Measurements from ENCODE around the gene MOCS1. TPM values are rescaled to one million over a fixed set of nuclear protein-coding genes. Genes with fewer than 3 reads are reported as not detected.
A peak's percentile ranks its signal among the peaks of the same experiment; 100 is the strongest.

The MOCS1 gene
- total RNA-seq, 1 donor from 2014 or later: 28.6 TPM

DNA sequence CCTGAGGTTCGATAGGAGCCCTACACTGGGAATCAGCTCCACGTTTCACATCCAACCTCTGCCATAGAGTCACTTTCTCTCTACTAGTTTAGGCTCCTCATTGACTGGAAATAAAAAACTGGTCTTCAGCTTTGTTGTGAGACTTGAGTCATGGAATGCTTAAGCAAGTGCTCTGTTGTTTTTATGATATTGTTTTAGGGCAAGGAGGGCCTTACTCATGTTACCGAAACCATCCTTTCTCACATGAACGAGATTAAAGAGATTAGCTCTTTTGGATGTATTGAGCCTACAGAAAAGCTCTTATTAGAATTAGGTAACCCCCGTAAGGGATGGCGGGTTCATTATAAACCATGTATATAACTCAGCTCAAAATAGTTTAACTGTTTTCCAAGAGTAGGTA lies 6.9 kb upstream of the MOCS1 start:
- Histone ChIP-seq H3K27ac (replicated peaks) (no peak overlapping the region), H3K4me1 (peaks cover 30% of the 10 kb centered on the region), H3K27me3 (ENCODE audit: low read depth) (no peaks in the 10 kb centered on the region), H3K36me3 (no peaks in the 10 kb centered on the region), H3K9me3 (replicated peaks) (no peaks in the 10 kb centered on the region), H3K4me3 (no peak overlapping the region)
- TF ChIP-seq, protein P1, sequence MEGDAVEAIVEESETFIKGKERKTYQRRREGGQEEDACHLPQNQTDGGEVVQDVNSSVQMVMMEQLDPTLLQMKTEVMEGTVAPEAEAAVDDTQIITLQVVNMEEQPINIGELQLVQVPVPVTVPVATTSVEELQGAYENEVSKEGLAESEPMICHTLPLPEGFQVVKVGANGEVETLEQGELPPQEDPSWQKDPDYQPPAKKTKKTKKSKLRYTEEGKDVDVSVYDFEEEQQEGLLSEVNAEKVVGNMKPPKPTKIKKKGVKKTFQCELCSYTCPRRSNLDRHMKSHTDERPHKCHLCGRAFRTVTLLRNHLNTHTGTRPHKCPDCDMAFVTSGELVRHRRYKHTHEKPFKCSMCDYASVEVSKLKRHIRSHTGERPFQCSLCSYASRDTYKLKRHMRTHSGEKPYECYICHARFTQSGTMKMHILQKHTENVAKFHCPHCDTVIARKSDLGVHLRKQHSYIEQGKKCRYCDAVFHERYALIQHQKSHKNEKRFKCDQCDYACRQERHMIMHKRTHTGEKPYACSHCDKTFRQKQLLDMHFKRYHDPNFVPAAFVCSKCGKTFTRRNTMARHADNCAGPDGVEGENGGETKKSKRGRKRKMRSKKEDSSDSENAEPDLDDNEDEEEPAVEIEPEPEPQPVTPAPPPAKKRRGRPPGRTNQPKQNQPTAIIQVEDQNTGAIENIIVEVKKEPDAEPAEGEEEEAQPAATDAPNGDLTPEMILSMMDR (IDR thresholded peaks at IDR 0.05; ENCODE audit: borderline replicate concordance): no peak
- DNase-seq: no peak
- intact Hi-C loops (cut with micrococcal nuclease): no loop called here

DNA sequence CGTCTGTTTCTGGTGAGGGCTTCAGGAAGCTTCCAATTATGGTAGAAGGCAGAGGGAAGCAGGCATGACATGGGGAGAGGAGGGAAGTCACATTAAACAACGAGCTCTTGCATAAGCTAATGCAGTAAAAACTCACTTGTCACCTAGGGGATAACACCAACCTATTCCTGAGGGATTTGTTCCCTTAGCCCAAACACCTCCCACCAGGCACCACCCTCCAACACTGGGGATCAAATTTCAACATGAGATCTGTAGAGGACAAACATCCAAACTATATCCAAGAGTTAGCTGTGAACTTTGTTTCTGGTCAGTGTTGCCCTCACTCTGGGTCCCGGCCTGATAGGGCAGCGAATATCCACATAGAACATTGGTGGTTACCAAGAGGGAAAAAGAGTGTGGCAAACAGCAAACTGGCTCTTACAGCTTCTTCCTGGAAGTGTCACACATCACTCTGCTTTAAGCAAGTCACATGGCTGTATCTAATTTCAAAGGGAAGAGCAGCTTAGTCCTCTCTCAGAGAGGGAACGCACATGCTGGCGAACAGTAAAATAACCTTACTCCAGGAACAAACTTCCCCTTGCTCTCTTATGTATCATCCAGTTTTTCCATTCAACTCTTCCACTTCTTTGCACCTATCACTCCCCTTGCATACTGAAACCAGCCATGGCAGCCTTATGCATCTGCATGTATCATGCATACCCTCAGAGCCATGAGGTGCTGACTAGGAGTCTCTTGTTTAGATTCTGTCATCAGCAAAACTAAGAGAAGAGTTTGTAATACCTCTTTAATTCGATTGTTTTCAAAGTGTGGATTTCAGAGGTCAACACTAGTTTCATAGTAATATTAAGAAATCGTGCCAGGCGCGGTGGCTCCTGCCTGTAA lies 4.8 kb upstream of the MOCS1 start:
- Histone ChIP-seq H3K27ac (replicated peaks) (peak overlapping the region; percentile 78), H3K36me3 (no peaks in the 10 kb centered on the region), H3K4me3 (no peak overlapping the region), H3K9me3 (replicated peaks) (no peaks in the 10 kb centered on the region), H3K4me1 (peaks cover 44% of the 10 kb centered on the region), H3K27me3 (ENCODE audit: low read depth) (no peaks in the 10 kb centered on the region)
- DNase-seq: no peak
- TF ChIP-seq, protein P1 (IDR thresholded peaks at IDR 0.05; ENCODE audit: borderline replicate concordance): no peak
- intact Hi-C loops (cut with micrococcal nuclease): no loop called here

- intact Hi-C loops (cut with micrococcal nuclease): no loop called here
- DNase-seq: no peak
- Histone ChIP-seq H3K4me1 (peaks cover 52% of the 10 kb centered on the region), H3K27ac (replicated peaks) (peak overlapping the region; percentile 78), H3K27me3 (ENCODE audit: low read depth) (no peaks in the 10 kb centered on the region), H3K4me3 (no peak overlapping the region), H3K36me3 (no peaks in the 10 kb centered on the region), H3K9me3 (replicated peaks) (no peaks in the 10 kb centered on the region)
- TF ChIP-seq, protein P1 (IDR thresholded peaks at IDR 0.05; ENCODE audit: borderline replicate concordance): no peak
Observed at GRCh38 chr6:39937686-39938333, 3.5 kb upstream of the MOCS1 start.

DNA sequence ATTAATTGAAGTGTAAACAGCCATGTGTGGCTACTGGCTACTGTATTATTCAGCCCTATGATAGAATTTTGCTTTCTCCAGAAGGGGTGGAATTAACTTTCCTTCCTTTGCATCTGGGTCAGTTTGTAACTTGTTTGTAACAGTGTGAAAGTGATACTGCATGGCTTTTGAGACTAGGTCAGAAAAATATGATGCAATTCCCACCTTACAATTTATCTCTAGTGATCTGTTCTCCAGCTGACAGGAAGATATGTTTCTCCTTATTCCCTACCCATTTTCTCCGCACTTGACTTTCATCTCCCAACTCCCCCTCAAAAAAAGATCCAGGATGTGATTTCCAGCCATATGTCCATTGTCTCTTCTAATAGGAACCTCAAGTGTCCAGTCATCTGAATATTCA lies 2.6 kb upstream of the MOCS1 start:
- Histone ChIP-seq H3K36me3 (no peaks in the 10 kb centered on the region), H3K4me3 (no peak overlapping the region), H3K9me3 (replicated peaks) (no peaks in the 10 kb centered on the region), H3K4me1 (peaks cover 54% of the 10 kb centered on the region), H3K27me3 (ENCODE audit: low read depth) (no peaks in the 10 kb centered on the region), H3K27ac (replicated peaks) (peak overlapping the region; percentile 24)
- DNase-seq: no peak
- intact Hi-C loops (cut with micrococcal nuclease): no loop called here
- TF ChIP-seq, protein P1 (IDR thresholded peaks at IDR 0.05; ENCODE audit: borderline replicate concordance): no peak

GRCh38 chr6:39935241-39935640 lies 979 bp upstream of the MOCS1 start:
- TF ChIP-seq, protein P1 (IDR thresholded peaks at IDR 0.05; ENCODE audit: borderline replicate concordance): no peak
- H3K4me1 ChIP-seq: peaks cover 70% of the 10 kb centered on the region
- peak overlapping the region; percentile 91 for H3K27ac ChIP-seq (replicated peaks)
- intact Hi-C loops (cut with micrococcal nuclease): no loop called here
- peak overlapping the region; percentile 90 for H3K4me3 ChIP-seq
- H3K36me3 ChIP-seq: no peaks in the 10 kb centered on the region
- no peak for DNase-seq
- H3K27me3 ChIP-seq (ENCODE audit: low read depth): no peaks in the 10 kb centered on the region
- no peaks in the 10 kb centered on the region for H3K9me3 ChIP-seq (replicated peaks)
